Activated CD4-positive, alpha-beta T cell treated with anti-CD3 and anti-CD28 coated beads for 24 hours (primary cell): Measurements from ENCODE around the gene OVAAL.
"Not testable (repeated sequence)": the region's sequence is repeated elsewhere in the genome, so short reads cannot be mapped to it uniquely, and the experiment has no call there.

Source experiments
- DNase-seq, 2 donors: peaks; one replicate each; pipeline ENCODE4 v3.0.0-alpha.2; 2020; ENCODE audit warnings: low read depth in 2 of 2

OVAAL gene

GRCh38 chr1:180540697-180541594, 17.8 kb upstream of the OVAAL start:
- no peak for DNase-seq

DNA sequence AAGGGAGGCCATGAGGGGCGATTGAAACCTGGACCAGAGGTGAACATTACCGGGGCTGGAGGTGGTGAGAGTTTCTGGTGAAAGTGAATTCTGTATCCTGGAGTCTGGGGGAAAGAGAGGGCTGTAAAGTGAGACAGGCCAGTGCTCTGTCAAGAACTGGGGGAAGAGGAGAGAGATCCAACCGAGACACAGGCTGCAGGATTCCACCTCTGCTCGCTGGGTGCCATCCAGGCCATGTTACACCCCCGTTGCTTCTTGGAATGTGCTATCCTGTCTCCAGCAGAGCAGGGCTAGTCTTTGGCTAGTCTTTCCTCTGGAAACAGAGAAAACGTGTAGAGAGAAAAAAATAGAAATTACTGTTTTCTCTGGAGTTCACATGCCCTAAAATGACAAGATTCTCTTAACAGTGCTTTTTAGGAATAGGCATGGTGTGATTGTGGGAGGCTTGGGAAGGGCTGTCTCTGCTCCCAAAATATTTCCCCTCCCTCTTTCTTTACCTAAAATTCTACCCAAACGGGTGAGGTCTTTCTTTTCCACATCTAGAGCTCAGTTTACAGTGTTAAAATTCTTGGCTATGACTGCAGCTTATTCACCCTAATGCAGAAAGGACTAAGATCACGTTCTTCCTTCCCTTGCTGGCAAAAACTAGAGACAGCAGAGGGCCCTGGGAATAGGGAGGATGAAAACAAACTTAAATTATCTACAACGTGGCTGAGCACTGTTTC, 16.5 kb upstream of the OVAAL start:
- no peak for DNase-seq

DNA sequence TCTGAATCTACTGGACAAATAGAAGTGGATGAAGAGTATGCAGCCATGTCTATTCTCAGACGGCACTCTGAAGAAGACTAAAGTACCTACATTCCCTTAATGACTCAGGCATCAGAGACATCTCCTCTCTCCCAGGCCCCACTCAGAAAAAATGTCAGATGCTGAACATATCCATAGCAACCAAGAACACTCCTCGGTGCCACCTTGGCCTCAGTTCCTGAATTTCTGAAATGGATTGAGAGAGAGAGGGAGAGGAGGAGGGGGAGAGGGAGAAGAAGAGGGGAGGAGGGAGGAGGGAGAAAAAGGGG, 16.0 kb upstream of the OVAAL start:
- DNase-seq: no peak

- DNase-seq: no peak
Measured at GRCh38 chr1:180544050-180544449, 14.7 kb upstream of the OVAAL start.

GRCh38 chr1:180545991-180546390, 12.8 kb upstream of the OVAAL start:
- no peak for DNase-seq

- DNase-seq: no peak
Measured at GRCh38 chr1:180548686-180549317, 10.0 kb upstream of the OVAAL start.

- DNase-seq: not testable (repeated sequence)
Measured at GRCh38 chr1:180549770-180550169, 9.0 kb upstream of the OVAAL start.

DNA sequence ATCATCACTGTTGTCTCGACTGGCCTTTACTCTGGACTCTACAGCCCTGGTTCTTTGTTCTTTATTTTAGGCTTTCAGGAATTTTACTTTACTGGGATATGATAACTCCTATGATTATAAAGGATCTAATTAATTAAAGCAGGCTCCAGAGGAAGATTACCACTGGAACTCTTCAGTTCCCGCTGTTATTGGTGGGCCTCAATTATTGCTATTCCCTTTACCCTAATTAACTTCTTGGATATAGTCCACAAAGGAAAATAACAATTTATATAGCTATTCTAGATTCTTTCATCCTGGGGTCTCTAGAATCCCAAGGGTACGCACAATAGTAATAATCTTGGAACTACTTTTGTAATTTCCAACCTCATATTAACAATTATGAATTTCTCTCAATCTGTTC, 8.5 kb upstream of the OVAAL start:
- DNase-seq: no peak

- no peak for DNase-seq
Measured at GRCh38 chr1:180551997-180552396, 6.8 kb upstream of the OVAAL start.

- DNase-seq: not testable (repeated sequence)
Measured at GRCh38 chr1:180553046-180553445, 5.7 kb upstream of the OVAAL start.

- DNase-seq: no peak
Measured at GRCh38 chr1:180555411-180555810, 3.4 kb upstream of the OVAAL start.

GRCh38 chr1:180560200-180560867, 1.6 kb downstream of the OVAAL start:
- DNase-seq: no peak

DNA sequence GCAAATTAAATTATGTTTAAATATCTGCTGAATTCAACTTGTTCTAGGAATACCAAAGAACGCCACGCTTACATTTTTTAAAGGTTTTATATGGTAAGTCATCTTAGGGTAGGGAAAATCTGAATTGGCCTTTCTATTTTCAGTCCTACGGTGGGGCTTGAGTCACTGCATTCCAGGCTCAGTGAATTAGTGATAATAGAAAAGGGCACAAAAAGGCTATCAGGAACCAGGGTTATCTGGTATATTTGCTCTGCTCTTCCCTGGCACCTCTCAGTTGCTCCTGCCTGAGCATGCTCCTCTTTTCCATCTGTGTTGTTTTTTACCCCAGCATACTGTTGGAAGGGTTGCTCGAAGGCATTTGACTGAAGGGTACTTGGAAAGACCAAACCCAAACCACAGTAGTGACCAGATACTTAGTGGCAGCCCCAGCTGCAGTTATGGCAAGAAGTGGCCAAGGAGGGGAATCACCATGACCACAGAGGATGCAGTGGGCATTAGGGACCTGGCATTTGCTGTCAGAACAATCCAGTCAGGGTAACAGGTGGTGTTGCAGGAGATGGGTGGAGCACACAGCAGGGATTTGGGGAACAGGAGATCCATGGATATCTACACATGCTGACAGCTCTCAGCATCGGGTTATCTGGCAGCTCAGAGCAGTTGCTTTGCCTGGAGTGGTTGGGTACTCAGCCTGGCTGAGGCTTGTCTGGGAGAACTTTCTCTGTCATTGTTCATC, 2.3 kb downstream of the OVAAL start:
- no peak for DNase-seq

DNA sequence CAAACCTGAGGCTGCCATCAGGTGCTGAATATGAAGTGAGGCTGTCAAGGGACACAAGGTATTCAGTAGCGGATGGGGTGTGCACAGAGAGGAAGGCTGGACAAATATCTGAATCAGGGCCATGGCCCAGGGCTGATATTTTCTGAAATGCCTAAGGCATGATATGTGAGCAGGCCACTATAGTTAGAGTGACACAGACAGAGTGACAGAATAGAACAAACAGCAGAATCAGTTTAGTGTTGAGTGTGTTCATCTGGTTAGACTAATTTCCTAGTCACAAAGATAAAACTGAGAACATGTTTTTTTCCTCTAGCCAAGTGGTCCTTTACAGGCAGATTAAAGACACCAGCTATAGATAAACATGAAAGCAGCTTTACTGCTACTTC, 3.9 kb downstream of the OVAAL start:
- DNase-seq: no peak

GRCh38 chr1:180563026-180563827, 4.5 kb downstream of the OVAAL start:
- DNase-seq: no peak

DNA sequence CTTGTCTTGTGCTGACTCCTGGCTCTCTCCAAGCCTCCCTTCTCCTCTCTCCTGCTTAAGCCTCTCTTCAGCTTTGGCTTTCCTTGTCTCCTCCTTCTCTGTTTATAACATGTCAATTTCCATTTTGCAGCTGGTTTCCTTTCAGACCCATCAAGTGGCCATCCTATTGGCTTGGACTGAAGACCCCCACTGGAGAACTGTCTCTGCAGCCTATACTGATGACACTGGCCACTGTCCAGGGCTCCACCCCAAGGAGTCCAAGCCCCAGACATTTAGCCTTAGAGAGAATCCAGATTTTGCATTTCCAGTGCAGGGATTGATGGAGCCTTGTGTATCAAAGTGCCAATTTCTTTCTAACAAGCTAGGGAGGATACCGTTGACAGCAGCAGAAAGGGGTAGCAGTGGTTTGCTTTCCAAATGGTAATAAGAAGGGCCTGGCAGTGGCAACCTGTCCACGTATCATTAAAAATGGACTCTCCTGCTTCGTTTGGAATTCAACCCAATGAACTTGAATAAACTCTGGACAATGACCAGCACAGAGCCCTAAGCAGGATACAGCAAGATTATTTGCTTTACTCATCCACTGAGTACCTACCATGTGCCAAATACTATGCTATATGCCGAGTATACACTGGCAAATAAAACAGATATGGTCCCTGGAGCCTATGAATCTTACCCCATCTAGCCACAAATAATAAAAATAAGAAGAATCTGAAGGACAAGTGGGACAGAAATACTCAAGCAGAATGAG, 6.5 kb downstream of the OVAAL start:
- DNase-seq: no peak

DNA sequence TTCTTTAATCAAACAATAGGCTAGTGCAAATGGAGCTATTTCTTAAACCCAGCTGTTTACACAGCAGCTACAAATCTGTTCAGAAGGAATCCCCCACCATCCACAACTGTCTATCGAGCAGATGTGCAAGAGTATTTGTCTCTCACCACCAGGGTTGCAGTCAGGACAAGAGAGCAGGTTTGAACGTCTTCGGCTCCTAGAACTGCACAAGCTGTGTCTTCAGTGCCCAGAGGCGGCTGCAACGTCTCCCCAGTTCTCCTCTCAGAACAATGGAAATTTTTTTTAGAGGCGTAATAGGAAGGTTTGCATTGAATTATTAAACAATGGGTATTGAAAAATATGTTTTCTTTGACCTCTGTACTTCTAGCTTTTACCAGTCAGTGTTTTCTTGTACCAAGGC, 7.3 kb downstream of the OVAAL start:
- DNase-seq: no peak

DNA sequence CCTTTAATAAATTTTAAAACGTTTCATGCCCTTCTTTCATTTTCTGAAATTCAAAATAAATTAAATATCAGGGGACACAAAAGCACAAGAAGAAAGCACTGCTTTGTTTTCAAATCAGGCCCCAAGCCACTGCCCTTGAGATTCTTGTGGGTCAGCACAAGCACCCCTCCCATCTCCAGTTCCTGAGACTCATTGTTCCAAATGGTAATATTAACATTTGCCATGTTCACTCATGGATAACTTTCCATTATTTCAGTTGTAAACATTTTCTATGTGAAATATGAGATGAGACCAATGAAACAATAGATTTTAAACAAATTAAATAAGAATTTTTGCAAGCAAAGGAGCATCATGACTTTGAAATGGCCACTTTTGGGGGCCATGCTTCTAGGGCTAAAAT, 7.7 kb downstream of the OVAAL start:
- no peak for DNase-seq

GRCh38 chr1:180567654-180568053, 8.9 kb downstream of the OVAAL start:
- no peak for DNase-seq

- no peak for DNase-seq
Measured at GRCh38 chr1:180568184-180568583, 9.4 kb downstream of the OVAAL start.
